MG63 (cell line): ENCODE results near the gene SHPK. TPM values are rescaled to one million over a fixed set of nuclear protein-coding genes. Genes with fewer than 3 reads are reported as not detected.

Experiments used
- total RNA-seq: library from RNA; depleted of rRNA; stranded (reverse); fragments of >200 nt; shearing (Covaris generic); gene quantifications from 2 replicates; pipeline ENCODE4 v1.2.3, GENCODE V29; 2014; ENCODE audit warnings: low replicate concordance; rRNA removed

The SHPK gene
- total RNA-seq, 1 experiment from 2014 or later = 3.8 TPM

Other genes starting within 250 kb of the SHPK start
- not detected in 2 replicates for gene OR3A2, start 249.9 kb downstream of the SHPK start, total RNA-seq
- gene OR1E1, start 237.8 kb downstream of the SHPK start, total RNA-seq = not detected in 2 replicates
- not detected in 2 replicates for gene OR3A3, start 224.9 kb downstream of the SHPK start, total RNA-seq
- gene OR1E2, start 202.4 kb downstream of the SHPK start, total RNA-seq = not detected in 2 replicates
- gene SPATA22, start 164.4 kb downstream of the SHPK start, total RNA-seq = not detected in 2 replicates
- gene ASPA, start 160.3 kb downstream of the SHPK start, total RNA-seq = 0.30 TPM in 1 of 2 replicates, not detected in the other
- gene TRPV3, start 78.4 kb downstream of the SHPK start, total RNA-seq = 0.07 TPM in 1 of 2 replicates, not detected in the other
- 0.10 TPM in 1 of 2 replicates, not detected in the other for gene TRPV1, start 26.8 kb downstream of the SHPK start, total RNA-seq
- 1.1 and 2.2 TPM in 2 replicates for gene CTNS, start 510 bp upstream of the SHPK start, total RNA-seq
- 63.4 and 127 TPM in 2 replicates for gene TAX1BP3, start 32.3 kb upstream of the SHPK start, total RNA-seq
- gene EMC6, start 32.6 kb upstream of the SHPK start, total RNA-seq = 2.4 and 23.4 TPM in 2 replicates
- 12.0 and 12.3 TPM in 2 replicates for gene P2RX5, start 59.9 kb upstream of the SHPK start, total RNA-seq
- gene HASPIN, start 87.7 kb upstream of the SHPK start, total RNA-seq = 6.9 and 13.0 TPM in 2 replicates
- gene ITGAE, start 164.9 kb upstream of the SHPK start, total RNA-seq = 8.4 and 16.9 TPM in 2 replicates
- gene NCBP3, start 210.0 kb upstream of the SHPK start, total RNA-seq = 6.6 and 10.2 TPM in 2 replicates